ENCODE results near the gene HCAR3.
"Not testable (repeated sequence)": the region's sequence is repeated elsewhere in the genome, so short reads cannot be mapped to it uniquely, and the experiment has no call there.

- not testable (repeated sequence) for TF ChIP-seq CTCF (conservative IDR thresholded peaks at IDR 0.05; ENCODE audit: low read depth in 2 of 2); EZH2 (IDR thresholded peaks at IDR 0.05; ENCODE audit: low read depth, unreplicated experiment); REST (IDR thresholded peaks at IDR 0.05; ENCODE audit: unreplicated experiment); POLR2AphosphoS5 (IDR thresholded peaks at IDR 0.05; ENCODE audit: low read depth); CREB1 (CRISPR knock-in tag; IDR thresholded peaks at IDR 0.05; ENCODE audit: low read depth); ZNF331 (CRISPR knock-in tag; IDR thresholded peaks at IDR 0.05; ENCODE audit: low read depth); JUNB (IDR thresholded peaks at IDR 0.05; ENCODE audit: unreplicated experiment); EZH2phosphoT487 (IDR thresholded peaks at IDR 0.05; ENCODE audit: unreplicated experiment); ZNF114 (CRISPR knock-in tag; IDR thresholded peaks at IDR 0.05); STAT1 (IDR thresholded peaks at IDR 0.05; ENCODE audit: unreplicated experiment)
Measured at GRCh38 chr12:122709287-122709686, 7.3 kb downstream of the HCAR3 start.
